HG03280 (cell line): ENCODE data around the gene EIF2B4.
A peak's percentile ranks its signal among the peaks of the same experiment; 100 is the strongest.

Experiments
- ATAC-seq: cut with Tn5 transposase; IDR thresholded peaks from one replicate; pipeline ENCODE4 v1.9.1; 2021; ENCODE audit warnings: mild to moderate bottlenecking, moderate library complexity; ENCODE audit not compliant: unreplicated experiment

EIF2B4 gene

DNA sequence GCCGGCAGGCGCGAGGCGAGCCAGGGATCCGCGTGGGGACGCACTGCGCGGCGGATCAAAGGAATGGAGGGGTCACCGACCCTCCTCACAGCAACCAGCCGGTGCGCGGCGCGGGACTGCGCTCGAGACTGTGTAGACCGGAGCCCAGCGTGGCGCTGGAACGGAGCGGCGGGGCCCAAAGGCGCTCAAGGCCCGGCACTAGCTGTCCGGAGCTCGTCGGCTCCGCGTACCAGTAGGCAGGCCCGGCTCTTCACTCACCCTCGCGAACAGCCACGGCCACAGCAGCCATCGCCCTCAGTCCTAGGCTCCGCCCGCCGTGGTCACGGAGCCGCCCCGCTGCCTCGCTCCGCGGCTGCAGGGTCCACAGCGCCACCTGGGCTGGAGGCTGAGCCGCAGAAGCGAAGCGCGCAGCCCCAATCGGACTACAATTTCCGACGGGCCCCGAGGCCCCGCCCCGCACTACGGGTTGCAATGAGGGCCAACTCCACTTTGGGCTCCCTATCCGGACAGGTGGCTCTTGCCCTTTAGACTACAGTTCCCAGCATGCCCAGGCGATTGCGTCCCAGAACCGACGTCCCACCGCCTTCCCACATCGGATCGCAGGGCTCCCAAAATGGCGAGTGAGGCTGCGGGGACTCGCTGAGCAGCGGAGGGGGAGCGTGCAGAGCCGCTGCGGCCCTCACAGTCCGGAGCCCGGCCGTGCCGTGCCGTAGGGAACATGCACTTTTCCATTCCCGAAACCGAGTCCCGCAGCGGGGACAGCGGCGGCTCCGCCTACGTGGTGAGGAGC is at the start of gene EIF2B4, which contains the start of gene SNX17:
EIF2B4 (minus strand) TSS at position 313 of the 790 bp plus-strand sequence; CDS start at position 289, 24 bp downstream.
SNX17 (plus strand) TSS at position 591 of the 790 bp plus-strand sequence; CDS start at position 719, 128 bp downstream.
- peak; percentile 94 for ATAC-seq

- ATAC-seq, result no peak
Observed at GRCh38 chr2:27416151-27416550, 46.0 kb upstream of the EIF2B4 start.

- ATAC-seq, result no peak
Observed at GRCh38 chr2:27412419-27413152, 42.4 kb upstream of the EIF2B4 start.

DNA sequence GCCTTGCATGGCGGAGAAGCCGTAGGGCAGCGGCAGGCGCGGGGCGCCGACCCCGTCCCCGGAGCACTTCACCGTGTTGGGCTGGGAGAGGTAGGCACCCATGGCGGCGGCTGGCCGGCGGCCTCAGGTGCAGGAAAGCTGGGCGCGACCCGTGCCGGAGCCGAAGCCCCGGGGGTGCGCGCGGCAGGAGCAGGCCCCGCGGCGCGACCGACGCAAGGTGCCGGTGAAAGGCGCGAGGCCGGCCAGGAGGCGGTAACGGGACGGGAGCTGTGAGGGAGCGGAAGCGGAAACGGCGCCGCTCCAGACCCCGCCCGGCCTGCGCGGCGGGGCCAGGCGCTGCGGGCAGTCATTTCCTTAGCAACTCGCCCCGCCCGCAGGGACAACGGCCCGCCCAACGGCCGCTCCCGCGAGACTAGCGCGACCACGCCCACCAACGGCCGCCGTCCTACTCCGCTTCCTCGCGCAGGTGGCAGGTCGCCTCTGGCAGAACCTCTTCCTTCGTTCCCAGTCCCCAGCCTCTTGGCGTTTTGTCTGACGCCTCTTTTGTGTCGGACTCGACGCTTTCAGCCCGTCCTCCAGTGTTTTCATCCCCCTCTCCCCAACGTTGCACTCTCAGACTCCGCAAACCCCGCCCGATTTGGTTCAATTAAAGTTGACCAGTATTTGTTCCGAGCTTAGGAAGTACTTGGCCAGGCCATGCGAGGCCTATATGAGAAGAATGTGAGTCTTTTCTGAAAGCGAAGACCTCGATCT is 39.4 kb upstream of the EIF2B4 start, which contains the start of gene PPM1G:
PPM1G (minus strand) TSS at position 271 of the 753 bp plus-strand sequence; CDS start at position 102, 169 bp downstream.
- peak; percentile 95 for ATAC-seq

DNA sequence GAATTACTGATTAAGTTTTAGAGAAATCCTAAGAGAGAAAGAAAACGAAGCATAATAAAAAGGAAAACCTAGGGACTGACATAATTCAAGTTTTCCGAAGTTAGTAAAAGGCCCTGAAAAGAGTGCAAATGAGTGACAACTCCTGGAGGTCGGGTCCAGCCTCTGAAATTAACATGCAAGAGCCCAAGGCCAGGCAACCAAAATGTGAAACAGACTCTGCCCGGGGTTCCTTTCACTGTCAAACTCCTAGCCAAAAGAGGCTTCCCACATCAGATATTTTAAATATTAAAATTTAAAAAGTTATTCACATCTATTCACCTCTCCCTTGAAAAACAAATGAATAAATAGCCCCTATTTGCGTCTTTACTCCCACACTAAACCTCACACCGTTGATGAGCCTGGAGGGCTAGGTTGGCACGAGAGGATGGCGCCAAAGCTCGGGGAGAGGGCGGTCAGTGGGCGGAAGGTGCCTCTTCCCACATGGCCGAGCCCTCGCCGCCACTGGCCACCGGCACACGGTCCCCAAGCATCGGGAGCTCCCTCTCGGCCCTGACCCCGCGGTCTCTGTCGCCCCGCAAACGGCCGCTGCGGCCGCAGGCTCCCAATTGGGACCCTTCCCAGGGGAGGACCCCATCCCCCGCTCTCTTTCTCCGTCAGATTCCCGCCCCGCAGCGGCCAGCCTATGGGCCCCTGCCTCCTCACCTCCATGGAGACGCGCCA is 38.6 kb upstream of the EIF2B4 start:
- ATAC-seq, result peak; percentile 16

- ATAC-seq, result no peak
Observed at GRCh38 chr2:27407798-27408491, 37.8 kb upstream of the EIF2B4 start.

GRCh38 chr2:27400348-27401135 is 30.4 kb upstream of the EIF2B4 start:
- ATAC-seq, result no peak

GRCh38 chr2:27398962-27399361 is 28.8 kb upstream of the EIF2B4 start:
- no peak for ATAC-seq

DNA sequence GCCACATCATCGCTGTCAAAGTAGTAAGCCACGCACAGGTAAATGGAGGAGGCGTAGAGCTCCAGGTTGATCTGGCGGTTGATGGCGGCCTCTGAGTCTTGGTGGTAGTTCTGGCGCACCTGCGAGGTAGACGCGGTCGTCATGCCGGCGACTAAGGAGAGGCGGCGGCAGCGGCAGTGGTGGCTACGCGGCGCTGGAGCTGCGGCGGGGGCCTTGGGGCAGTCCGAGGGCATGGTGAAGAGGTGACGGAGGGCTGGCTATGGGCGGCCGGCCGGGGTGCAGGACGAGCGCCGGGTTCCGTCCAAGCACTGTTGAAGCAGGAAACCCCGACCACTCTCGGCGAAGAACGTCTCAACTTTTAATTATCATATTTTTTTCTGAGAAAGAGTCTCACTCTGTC is 23.1 kb upstream of the EIF2B4 start:
- no peak for ATAC-seq

- no peak for ATAC-seq
Observed at GRCh38 chr2:27390822-27391679, 20.9 kb upstream of the EIF2B4 start.

GRCh38 chr2:27381577-27382181 is 11.5 kb upstream of the EIF2B4 start:
- no peak for ATAC-seq

- ATAC-seq, result peak; percentile 88
Observed at GRCh38 chr2:27380626-27381545, 10.7 kb upstream of the EIF2B4 start, which contains the start of gene ZNF513. Gene ZNF513 (minus strand): TSS chr2:27380734. CDS start chr2:27380526, 208 bp downstream.

GRCh38 chr2:27379836-27380625 is 9.9 kb upstream of the EIF2B4 start:
- peak; percentile 36 for ATAC-seq

DNA sequence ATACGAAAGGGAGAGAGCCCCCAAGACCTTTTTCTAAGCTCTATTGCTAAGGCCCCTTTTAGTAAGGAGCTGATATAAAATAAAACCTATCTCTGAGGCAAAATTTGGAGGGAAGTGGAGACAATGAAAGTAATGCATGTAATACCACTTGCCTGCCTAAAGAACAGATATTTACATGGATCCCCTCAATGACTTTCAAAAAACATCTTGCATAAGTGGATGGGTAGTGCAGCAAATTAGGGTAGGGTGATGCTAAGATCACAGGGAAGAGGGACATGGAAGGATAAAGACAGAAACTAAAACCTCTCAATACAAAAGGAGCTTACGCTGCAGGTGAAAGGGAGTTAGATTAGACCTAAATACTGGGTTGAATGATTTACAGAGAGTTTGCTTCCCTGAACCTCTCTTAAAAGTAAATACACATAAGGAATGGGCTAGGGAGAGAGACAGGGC is 9.3 kb upstream of the EIF2B4 start:
- no peak for ATAC-seq

DNA sequence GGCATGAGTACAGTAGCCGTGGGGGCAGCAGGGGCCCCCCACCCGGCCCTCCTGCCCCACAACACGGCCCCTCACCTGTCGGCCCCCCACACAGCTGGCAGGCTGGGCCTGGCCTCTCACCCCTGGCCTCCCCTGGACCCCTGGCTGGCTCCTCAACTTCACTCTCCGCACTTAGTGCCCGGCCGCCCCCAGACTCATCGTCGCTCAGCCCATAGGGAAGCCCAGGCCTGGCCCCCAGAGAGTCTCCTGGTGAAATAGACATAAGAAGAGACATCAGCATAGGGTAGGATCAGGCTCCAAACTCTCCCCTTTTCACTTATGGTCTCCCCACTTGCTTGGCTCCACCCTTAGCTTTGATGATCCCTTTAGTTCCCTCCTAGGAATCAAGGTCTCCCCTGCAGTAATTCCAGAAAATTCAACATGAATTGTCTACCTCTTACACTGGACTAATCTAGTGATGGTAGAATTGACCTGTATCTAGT is 8.7 kb upstream of the EIF2B4 start:
- no peak for ATAC-seq
